ENCODE results near the gene SFTPB.
"Not testable (repeated sequence)": the region's sequence is repeated elsewhere in the genome, so short reads cannot be mapped to it uniquely, and the experiment has no call there.

Gene SFTPB

GRCh38 chr2:85615413-85615728 is 52.6 kb downstream of the SFTPB start:
- H3K79me2 ChIP-seq (ENCODE audit: insufficient read depth, low read length), result peaks cover 65% of the 10 kb centered on the region
- TF ChIP-seq CTCF (IDR thresholded peaks at IDR 0.05; ENCODE audit: borderline replicate concordance, extremely low read depth, low read length, poor library complexity, severe bottlenecking) (no peak), EZH2 (IDR thresholded peaks at IDR 0.05; ENCODE audit: borderline replicate concordance, low read depth, low read length, severe bottlenecking) (no peak)
- H3K9ac ChIP-seq (ENCODE audit: low read depth, low read length), result peak overlapping the region; percentile 99
- no peak overlapping the region for H2AFZ ChIP-seq (ENCODE audit: low read depth, low read length)
- no peak for ATAC-seq (ENCODE audit: insufficient read depth, low read depth)
- H3K9me3 ChIP-seq (ENCODE audit: insufficient read depth, low read length, severe bottlenecking), result no peaks in the 10 kb centered on the region
- H3K27ac ChIP-seq (ENCODE audit: low read length), result peak overlapping the region; percentile 98
- peaks cover 56% of the 10 kb centered on the region for H3K4me1 ChIP-seq (ENCODE audit: insufficient read depth, low read length)
- H3K27me3 ChIP-seq (ENCODE audit: insufficient read depth, low read length, poor library complexity), result no peaks in the 10 kb centered on the region
- DNase-seq, result no peak
- peaks cover 35% of the 10 kb centered on the region for H3K36me3 ChIP-seq (ENCODE audit: insufficient read depth, low read length)
- H4K20me1 ChIP-seq (ENCODE audit: insufficient read depth, low read length), result peaks cover 27% of the 10 kb centered on the region
- H3K4me3 ChIP-seq (ENCODE audit: low read depth in 1 of 2, low read length in 2 of 2), result peak overlapping the region in 1 of 2 experiments; percentile 97; a peak in 1 of 4 replicates
- peak overlapping the region; percentile 78 for H3K4me2 ChIP-seq (ENCODE audit: insufficient read depth, low read length)

- H3K9ac ChIP-seq (ENCODE audit: low read depth, low read length); H3K27ac ChIP-seq (ENCODE audit: low read length); H2AFZ ChIP-seq (ENCODE audit: low read depth, low read length); DNase-seq; H3K4me3 ChIP-seq (ENCODE audit: low read depth in 1 of 2, low read length in 2 of 2); H3K9me3 ChIP-seq (ENCODE audit: insufficient read depth, low read length, severe bottlenecking); ATAC-seq (ENCODE audit: insufficient read depth, low read depth); H3K4me2 ChIP-seq (ENCODE audit: insufficient read depth, low read length); H3K27me3 ChIP-seq (ENCODE audit: insufficient read depth, low read length, poor library complexity): not testable (repeated sequence)
- Histone ChIP-seq H3K36me3 (ENCODE audit: insufficient read depth, low read length) (peaks cover 34% of the 10 kb centered on the region), H4K20me1 (ENCODE audit: insufficient read depth, low read length) (peaks cover 27% of the 10 kb centered on the region), H3K79me2 (ENCODE audit: insufficient read depth, low read length) (peaks cover 64% of the 10 kb centered on the region), H3K4me1 (ENCODE audit: insufficient read depth, low read length) (peaks cover 62% of the 10 kb centered on the region)
Observed at GRCh38 chr2:85614757-85615156, 53.2 kb downstream of the SFTPB start.

GRCh38 chr2:85613717-85614515 is 54.1 kb downstream of the SFTPB start:
- ATAC-seq (ENCODE audit: insufficient read depth, low read depth) (no peak), DNase-seq (no peak)
- peaks cover 23% of the 10 kb centered on the region for H4K20me1 ChIP-seq (ENCODE audit: insufficient read depth, low read length)
- H3K4me1 ChIP-seq (ENCODE audit: insufficient read depth, low read length), result peaks cover 55% of the 10 kb centered on the region
- H2AFZ ChIP-seq (ENCODE audit: low read depth, low read length), result no peak overlapping the region
- no peak overlapping the region for H3K4me3 ChIP-seq (ENCODE audit: low read depth in 1 of 2, low read length in 2 of 2)
- no peaks in the 10 kb centered on the region for H3K27me3 ChIP-seq (ENCODE audit: insufficient read depth, low read length, poor library complexity)
- TF ChIP-seq EZH2 (IDR thresholded peaks at IDR 0.05; ENCODE audit: borderline replicate concordance, low read depth, low read length, severe bottlenecking) (no peak), CTCF (IDR thresholded peaks at IDR 0.05; ENCODE audit: borderline replicate concordance, extremely low read depth, low read length, poor library complexity, severe bottlenecking) (no peak)
- peaks cover 32% of the 10 kb centered on the region for H3K36me3 ChIP-seq (ENCODE audit: insufficient read depth, low read length)
- H3K79me2 ChIP-seq (ENCODE audit: insufficient read depth, low read length), result peaks cover 61% of the 10 kb centered on the region
- no peak overlapping the region for H3K4me2 ChIP-seq (ENCODE audit: insufficient read depth, low read length)
- no peaks in the 10 kb centered on the region for H3K9me3 ChIP-seq (ENCODE audit: insufficient read depth, low read length, severe bottlenecking)
- H3K27ac ChIP-seq (ENCODE audit: low read length), result no peak overlapping the region
- no peak overlapping the region for H3K9ac ChIP-seq (ENCODE audit: low read depth, low read length)

GRCh38 chr2:85611705-85612587 is 56.1 kb downstream of the SFTPB start, which contains the start of gene C2orf68:
TSS of gene C2orf68 (minus strand) at chr2:85612066. CDS start at chr2:85611984, 82 bp downstream.
- Histone ChIP-seq H2AFZ (ENCODE audit: low read depth, low read length) (peak within 1 kb of the TSS; percentile 98), H3K4me2 (ENCODE audit: insufficient read depth, low read length) (peak within 1 kb of the TSS; percentile 87), H3K36me3 (ENCODE audit: insufficient read depth, low read length) (peaks cover 34% of the 10 kb centered on the region), H3K9me3 (ENCODE audit: insufficient read depth, low read length, severe bottlenecking) (no peaks in the 10 kb centered on the region), H3K9ac (ENCODE audit: low read depth, low read length) (peak within 1 kb of the TSS; percentile 79), H3K27ac (ENCODE audit: low read length) (peak within 1 kb of the TSS; percentile 96), H3K27me3 (ENCODE audit: insufficient read depth, low read length, poor library complexity) (no peaks in the 10 kb centered on the region), H3K4me1 (ENCODE audit: insufficient read depth, low read length) (peaks cover 35% of the 10 kb centered on the region), H4K20me1 (ENCODE audit: insufficient read depth, low read length) (peaks cover 12% of the 10 kb centered on the region), H3K4me3 (ENCODE audit: low read depth in 1 of 2, low read length in 2 of 2) (peak within 1 kb of the TSS; percentile 66 to 91), H3K79me2 (ENCODE audit: insufficient read depth, low read length) (peaks cover 45% of the 10 kb centered on the region)
- ATAC-seq (ENCODE audit: insufficient read depth, low read depth), result peak; percentile 78
- TF ChIP-seq EZH2 (IDR thresholded peaks at IDR 0.05; ENCODE audit: borderline replicate concordance, low read depth, low read length, severe bottlenecking) (no peak), CTCF (IDR thresholded peaks at IDR 0.05; ENCODE audit: borderline replicate concordance, extremely low read depth, low read length, poor library complexity, severe bottlenecking) (no peak)
- DNase-seq, result peak; percentile 88

Data from DND-41 (cell line).